ENCODE results near the gene SEL1L.
"Not testable (repeated sequence)": the region's sequence is repeated elsewhere in the genome, so short reads cannot be mapped to it uniquely, and the experiment has no call there.

Gene SEL1L

GRCh38 chr14:81473456-81474147, 60.1 kb downstream of the SEL1L start:
- no peak for DNase-seq

GRCh38 chr14:81472096-81472800, 61.4 kb downstream of the SEL1L start:
- DNase-seq, result no peak

DNA sequence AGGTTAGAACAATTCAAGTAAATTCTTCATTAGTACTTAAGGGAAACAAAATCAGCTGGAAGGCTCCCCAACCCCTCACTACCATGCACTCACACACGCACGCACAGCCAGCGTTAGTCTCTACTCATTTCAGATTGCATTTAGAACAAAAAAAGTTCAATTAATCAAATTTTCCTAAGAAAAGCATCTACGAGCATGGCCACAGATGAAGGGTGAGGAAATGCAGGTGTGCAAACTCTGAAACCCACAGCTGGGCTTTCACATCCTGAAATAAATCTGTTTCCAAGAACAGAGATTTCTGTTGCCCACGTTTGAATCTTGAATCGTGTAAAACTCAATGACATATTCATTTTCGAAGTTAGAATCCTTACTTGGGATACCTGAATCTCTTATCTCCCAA, 62.6 kb downstream of the SEL1L start:
- peak; percentile 41 for DNase-seq

- DNase-seq, result not testable (repeated sequence)
Measured at GRCh38 chr14:81470557-81470826, 63.2 kb downstream of the SEL1L start.

DNA sequence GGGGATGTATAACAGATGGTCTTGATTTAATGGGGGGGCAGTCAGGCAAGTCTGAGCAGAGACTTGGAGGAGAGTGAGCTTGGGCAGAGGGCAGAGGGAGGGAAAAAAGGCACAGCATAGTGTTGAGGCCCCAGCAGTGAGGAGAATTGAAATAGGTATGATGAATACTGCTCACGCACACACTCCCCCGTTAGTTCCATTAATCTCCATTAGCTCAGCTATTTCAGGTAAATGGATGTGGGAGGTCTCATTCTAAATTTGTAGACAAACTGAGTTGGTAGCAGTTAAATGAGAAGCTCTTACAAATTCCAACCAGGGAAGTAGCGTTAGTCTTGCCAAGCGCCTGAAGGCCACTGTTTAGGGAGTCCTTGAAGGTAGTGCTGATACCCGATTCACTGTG, 66.8 kb downstream of the SEL1L start:
- DNase-seq, result no peak

DNA sequence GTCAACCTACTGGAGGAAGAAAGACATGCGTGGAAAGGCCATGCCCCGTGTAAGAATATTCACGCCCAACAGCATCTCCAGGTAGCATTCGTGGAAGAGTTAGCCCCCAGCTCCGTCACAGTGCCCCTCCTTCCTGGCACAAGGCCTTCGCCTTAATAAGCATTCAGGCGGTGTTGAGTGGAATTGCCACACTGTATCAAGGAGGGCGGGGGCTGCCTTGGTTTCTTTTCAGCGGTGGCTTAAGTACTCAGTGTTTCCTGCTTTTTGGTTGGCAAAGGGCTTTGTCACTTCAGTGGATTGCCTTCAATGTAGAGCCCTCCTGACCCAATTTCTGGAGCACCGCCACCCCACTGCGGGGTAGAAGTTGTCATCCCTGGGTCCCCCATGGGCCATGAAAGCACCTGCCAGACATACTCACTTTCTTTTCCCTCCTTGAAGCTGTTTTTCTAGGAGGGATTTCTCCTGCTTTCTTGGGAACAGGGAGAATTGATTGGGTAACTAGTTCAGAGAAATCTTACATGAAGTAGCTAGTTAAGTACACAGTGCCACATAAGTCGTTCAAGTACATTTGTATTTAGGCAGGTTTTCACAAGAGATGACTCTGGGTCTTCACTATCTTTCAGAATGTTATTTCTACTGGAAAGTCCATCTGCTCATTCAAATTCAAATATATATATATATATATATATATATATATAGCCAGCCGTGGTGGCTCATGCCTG, 68.0 kb downstream of the SEL1L start:
- DNase-seq, result no peak

GRCh38 chr14:81465003-81465392, 68.7 kb downstream of the SEL1L start:
- DNase-seq, result not testable (repeated sequence)

DNA sequence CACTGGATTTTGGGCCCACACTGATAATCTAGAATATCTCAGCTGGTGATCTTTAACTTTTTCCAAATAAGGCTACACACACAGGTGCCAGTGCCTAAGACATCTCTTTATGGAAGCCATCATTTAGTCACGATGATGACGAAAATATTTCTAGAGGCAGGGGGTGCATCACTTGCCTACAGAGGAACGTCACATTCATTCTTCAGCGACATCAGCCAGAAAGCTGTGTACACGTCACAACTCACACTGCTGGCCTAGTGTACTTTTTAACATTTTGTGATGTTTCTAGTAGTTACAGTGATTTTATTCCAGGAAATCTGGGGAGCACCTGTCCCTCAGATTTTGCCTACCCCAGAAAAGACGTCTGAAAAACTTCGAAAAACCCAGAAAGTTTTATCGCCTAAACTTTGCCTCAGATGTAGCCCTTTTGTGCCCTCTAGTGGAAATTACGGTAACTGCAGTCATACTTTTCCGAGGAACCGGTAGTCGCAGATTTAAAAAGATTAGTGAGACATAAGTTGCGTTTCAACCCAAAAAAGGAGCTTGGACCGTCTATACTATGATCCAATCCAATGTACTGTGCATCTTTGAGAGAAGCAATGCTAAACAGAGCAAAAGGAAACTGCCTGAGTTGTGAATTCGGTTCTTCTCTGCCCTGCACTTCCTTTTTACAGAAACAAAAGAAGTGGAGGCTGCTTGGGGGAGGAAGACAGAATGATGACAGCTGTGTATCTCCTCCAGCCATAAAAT, 69.2 kb downstream of the SEL1L start:
- peak; percentile 19 for DNase-seq

DNA sequence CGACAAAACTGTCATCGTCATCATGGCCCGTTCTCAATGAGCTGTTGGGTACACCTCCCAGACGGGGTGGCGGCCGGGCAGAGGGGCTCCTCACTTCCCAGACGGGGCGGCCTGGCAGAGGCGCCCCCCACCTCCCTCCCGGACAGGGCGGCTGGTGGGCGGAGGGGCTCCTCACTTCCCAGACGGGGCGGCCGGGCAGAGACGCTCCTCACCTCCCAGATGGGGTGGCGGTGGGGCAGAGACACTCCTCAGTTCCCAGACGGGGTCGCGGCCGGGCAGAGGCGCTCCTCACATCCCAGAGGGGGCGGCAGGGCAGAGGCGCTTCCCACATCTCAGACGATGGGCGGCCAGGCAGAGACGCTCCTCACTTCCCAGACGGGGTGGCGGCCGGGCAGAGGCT, 71.3 kb downstream of the SEL1L start:
- DNase-seq, result not testable (repeated sequence)

DNA sequence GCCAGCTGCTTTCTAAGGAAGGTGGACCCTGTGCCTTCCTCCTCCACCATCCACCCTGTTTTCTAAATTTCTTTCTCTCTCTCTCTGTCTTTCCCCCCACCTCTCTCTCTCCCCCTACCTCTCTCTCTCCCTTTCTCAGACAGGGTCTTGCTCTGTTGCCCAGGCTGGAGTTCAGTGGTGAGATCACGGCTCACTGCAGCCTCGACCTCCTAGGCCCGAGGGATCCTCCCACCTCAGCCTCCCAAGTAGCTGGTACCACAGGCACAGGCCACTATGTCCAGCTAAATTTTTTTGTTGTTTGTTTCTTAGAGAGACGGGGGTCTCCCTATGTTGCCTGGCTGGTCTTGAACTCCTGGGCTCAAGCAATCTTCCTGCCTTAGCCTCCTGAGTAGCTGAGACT, 73.7 kb downstream of the SEL1L start:
- no peak for DNase-seq

DNA sequence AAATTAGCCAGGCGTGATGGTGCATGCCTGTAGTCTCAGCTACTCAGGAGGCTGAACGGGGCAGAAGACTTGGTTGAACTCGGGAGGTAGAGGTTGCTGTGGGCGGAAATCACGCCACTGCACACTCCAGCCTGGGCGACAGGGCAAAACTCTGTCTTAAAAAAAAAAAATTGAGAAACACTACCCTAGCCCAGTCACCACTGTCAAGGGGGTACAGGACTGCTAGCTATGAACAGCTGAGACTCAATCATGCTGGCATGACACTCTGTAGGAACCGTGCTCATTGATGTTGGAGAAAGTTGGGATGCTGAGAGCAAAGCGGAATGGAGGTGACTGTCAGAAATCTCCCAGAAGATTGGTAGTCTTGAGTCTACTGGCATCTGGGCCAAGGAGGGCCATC, 75.3 kb downstream of the SEL1L start:
- DNase-seq, result no peak

DNA sequence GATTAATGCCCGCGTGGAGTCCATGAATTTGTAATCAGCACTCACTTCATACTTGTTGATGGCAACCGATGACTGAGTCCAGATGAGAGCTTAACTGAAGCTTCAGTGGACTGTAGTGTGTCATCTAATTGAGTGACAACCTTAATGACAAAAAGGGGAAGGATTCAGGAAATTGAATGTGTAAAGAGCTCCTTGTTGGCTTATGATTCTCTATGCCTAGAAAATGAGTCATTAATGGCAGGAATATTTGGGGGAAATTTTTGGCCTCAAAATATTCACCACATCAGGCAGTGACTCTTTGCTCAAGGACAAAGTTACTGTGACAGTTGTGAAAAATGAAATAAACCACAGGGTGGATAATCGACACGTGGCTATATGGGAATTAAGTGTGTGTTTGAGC, 78.3 kb downstream of the SEL1L start:
- no peak for DNase-seq

GRCh38 chr14:81454572-81455218, 79.0 kb downstream of the SEL1L start:
- DNase-seq, result no peak

- peak; percentile 46 for DNase-seq
Measured at GRCh38 chr14:81453166-81453766, 80.4 kb downstream of the SEL1L start.

DNA sequence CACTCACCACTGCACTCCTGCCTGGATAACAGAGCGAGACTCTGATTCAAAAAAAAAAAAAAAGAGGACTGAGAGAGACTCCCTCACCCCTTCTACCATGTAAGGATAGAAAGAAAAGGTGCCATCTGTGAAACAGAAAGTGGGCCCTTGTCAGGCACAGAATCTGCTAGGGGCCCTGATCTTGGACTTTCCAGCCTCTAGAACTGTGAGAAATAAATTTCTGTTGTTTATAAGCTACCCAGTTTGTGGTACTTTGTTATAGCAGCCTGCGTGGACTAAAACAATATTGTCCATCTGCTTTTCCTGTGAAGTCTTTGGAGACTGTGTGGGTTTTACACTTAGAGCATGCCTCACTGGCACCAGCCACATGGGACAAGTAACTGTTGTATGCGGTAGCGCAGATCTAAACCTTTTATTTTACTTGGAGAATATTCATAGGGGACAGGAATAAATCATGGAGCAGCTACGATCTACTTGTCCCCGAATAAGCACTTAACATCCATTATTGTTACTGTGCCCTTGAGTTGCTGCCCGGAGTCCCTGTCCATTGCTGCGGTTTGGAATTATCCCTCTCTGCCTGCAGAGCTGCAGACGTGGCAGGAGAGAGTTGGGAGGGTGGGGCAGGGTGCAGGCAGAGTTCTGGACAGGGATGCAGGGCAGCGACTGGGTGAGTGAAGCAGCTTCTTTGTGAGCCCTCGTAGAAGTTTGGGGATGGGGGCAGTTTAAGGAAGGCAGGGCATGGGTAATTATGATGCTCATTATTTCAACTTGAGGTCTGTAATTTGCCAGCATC, 81.1 kb downstream of the SEL1L start:
- DNase-seq, result no peak

GRCh38 chr14:81450976-81451375, 82.7 kb downstream of the SEL1L start:
- DNase-seq, result no peak

GRCh38 chr14:81450100-81450531, 83.5 kb downstream of the SEL1L start:
- DNase-seq, result no peak

GRCh38 chr14:81449576-81449975, 84.1 kb downstream of the SEL1L start:
- no peak for DNase-seq

DNA sequence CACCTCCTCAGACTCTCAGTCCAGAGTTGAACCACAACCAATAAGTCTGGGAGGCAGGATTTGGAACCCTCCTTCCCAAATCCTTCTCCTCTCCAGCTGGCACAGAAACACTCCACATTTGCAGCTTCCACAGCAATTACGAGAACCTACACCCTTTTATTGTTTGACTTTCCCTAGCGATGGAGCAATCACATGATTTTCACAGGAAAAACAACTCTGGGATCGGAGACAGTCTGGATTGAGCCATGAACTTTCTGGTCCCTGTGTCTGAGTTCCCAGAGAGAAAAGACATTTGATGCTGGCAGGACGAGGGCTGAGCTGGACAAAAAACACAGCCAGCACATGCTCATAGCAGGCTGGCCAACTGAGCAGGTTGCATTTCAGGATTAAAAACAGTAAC, 84.5 kb downstream of the SEL1L start:
- no peak for DNase-seq

DNA sequence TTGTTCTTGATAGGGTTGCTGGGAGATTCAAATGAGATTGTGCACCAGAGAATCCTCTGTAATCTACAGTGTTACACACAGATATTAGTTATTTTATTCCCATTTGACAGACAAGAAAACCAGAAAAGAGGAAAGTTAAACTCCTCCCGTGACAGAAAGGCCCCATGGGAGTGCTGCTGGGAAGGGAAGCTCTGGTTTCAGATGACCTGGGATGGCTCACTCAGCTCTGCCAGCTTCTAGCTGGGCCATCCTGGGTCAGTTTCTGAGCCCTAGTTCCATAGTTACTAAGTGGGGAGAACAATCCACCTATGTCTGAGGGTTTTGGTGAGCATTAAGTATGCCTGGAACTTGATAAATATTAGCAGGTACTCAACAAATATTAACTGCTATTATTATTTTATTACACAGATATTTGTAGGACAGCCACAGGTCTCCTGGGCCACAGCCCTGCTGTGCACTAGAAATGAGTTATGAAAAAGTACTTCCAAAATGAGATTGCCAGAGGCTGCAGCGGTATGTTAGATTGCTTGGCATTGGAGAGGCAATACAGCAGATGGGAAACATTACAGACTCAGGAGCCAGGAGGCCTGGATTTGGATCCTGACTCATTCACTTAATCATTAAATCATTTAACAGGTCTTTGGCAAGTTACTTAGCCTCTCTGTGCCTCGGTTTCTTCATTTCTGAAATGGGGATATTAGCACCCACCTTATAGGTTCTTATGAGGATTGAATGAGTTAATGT, 86.5 kb downstream of the SEL1L start:
- no peak for DNase-seq

All from stimulated activated CD4-positive, alpha-beta T cell treated with anti-CD3 and anti-CD28 coated beads, Interleukin-1b, Interleukin-23, amount 100 ng/mL, for 48 hours (primary cell).